LNCAP (cell line): ENCODE results near the gene PDPN.

Source experiments
- TF ChIP-seq, protein P1 (sequence below): fragments of 450-650 bp; IDR thresholded peaks from 2 replicates; pipeline ENCODE4 v1.5.1; 2017; ENCODE audit warnings: mild to moderate bottlenecking

PDPN gene

DNA sequence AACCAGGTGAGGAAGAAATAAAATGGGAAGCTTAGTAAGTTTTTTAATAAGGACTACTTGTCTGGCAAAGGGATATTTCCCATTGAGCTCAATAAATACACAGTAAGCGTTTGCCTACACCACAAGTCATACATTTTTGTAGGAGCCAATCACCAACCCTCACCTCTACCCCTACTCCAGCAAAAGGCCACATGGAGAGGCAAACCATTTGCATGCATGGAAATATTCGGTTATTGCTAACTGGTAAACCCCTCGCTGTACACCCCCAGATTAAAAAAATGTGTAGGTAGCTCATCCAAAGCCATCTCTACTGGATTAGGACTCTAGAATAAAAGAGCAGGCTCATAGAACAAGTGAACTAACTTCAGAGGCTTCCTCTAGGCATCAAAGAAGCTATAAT is 21.1 kb downstream of the PDPN start:
- TF ChIP-seq, protein P1, sequence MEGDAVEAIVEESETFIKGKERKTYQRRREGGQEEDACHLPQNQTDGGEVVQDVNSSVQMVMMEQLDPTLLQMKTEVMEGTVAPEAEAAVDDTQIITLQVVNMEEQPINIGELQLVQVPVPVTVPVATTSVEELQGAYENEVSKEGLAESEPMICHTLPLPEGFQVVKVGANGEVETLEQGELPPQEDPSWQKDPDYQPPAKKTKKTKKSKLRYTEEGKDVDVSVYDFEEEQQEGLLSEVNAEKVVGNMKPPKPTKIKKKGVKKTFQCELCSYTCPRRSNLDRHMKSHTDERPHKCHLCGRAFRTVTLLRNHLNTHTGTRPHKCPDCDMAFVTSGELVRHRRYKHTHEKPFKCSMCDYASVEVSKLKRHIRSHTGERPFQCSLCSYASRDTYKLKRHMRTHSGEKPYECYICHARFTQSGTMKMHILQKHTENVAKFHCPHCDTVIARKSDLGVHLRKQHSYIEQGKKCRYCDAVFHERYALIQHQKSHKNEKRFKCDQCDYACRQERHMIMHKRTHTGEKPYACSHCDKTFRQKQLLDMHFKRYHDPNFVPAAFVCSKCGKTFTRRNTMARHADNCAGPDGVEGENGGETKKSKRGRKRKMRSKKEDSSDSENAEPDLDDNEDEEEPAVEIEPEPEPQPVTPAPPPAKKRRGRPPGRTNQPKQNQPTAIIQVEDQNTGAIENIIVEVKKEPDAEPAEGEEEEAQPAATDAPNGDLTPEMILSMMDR, result no peak

GRCh38 chr1:13605159-13605558 is 21.5 kb downstream of the PDPN start:
- TF ChIP-seq, protein P1, result no peak

GRCh38 chr1:13607002-13607401 is 23.4 kb downstream of the PDPN start:
- TF ChIP-seq, protein P1, result no peak

DNA sequence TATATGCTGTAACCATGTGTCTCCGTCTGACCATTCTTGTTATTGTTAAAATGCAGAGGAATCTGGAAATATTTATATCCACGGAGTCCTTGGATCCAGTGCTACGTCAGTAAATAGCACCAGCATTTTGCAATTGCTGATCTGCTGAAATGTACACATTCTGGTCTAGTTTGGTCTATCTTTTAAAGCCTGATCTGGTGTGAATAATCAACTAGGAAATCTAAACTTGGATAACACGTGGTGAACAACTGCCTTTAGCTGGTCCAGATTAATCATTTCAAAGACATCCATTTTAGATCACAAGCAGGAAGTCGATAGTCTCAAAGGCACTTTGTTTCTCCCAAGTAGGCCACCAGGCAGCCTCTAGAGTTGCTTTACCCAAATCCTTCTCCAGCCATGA is 32.6 kb downstream of the PDPN start:
- TF ChIP-seq, protein P1, result no peak

GRCh38 chr1:13617108-13617507 is 33.5 kb downstream of the PDPN start:
- TF ChIP-seq, protein P1, result no peak

DNA sequence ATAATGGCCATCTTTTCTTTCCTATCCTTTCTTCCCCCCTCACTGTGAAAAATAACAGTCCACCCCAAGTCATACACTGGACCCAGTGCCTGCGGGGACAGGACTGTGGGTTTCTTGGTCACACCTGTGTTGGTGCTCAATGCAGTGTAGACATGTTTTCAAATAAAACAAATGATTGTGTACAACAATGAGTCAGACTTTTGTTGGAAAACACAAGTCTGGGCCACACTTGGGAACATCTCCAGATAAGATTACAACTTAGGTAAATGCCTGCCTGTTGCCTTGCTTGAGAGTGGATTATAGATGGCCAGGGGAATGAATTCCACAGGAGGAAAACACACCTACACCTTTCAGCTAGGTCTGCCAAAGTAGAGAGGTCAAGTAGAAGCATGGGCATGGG is 34.1 kb downstream of the PDPN start:
- TF ChIP-seq, protein P1, result no peak

GRCh38 chr1:13618483-13618882 is 34.9 kb downstream of the PDPN start:
- TF ChIP-seq, protein P1, result no peak

DNA sequence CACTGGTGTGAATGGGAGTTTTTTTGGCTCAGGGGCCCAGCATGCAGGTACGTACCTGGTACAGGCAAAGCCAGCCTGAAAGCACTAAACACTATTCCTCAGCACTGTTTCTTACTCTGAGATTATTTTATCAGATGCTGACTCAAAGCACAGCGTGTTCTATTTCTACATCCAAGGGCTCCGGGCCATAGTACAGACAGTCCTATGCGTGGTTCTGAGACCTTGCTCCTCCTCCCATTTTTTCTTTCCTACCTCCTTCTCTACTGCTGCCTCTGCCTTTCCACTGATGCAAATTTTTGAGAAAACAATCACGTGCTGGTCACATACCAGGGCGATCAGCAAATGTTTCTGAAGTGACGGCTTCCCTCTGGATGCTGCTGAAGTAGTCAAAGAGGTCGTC is 36.3 kb downstream of the PDPN start:
- TF ChIP-seq, protein P1, result no peak
